GM19452 (cell line): ENCODE results near the gene FAM237A.

Experiments
- ATAC-seq: cut with Tn5 transposase; IDR thresholded peaks from one replicate; pipeline ENCODE4 v1.9.1; 2021; ENCODE audit not compliant: unreplicated experiment

FAM237A gene

DNA sequence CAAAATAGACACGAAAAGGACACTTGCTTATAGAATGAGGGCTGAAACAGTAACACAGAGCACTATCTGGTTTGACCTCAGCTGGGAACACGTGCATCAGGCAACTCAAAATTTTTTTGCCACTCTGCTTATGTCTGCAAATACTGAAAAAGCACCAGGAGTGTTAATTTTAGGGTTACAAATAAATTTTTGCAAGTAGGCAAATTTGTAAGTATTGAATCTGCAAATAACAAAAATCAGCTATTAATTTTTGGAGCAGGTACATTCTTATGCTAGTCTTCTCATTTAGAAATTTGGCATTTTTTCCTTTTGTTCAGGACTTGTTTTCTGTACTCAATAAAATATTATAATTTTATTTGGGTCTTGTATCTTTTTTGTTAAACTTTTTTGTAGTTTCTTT is 46.2 kb downstream of the FAM237A start:
- no peak for ATAC-seq

DNA sequence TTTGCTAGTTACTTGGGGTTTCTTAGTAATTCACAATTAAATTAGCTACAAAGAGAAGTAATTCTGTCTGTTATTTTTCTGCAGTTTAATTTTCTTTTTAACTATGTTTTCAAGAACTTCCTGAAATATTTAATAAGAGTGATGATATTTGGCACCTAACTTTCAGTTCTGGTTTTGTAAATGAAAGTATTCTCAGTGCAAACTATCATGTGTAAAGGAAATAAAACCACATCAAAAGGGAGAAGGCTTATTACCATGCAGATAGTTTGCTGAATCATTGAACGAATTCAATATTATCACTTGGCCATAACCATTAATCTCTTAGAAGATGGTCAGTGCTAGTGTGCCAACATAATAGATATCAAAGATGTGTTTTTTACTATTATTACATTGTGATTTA is 46.7 kb downstream of the FAM237A start:
- ATAC-seq, result no peak

DNA sequence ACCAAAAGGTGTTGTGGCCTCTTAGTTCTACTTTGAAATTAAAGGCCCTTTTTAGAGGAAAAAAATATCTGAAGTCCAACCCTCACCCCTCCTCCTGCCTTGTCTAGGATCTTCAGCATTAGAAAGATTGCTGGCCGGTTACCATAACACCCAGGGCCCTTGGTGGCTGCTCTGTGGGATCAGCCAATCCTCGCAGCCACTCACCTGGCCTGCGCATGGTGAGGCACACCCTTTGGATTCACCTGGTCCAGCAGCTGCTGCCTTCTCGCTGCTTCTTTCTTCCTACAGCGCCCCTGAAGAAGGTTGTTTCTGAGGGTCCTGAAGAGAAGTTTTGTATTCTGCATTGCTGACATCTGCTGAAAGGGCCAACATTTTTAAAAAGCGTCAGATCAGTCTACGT is 50.7 kb downstream of the FAM237A start:
- no peak for ATAC-seq

DNA sequence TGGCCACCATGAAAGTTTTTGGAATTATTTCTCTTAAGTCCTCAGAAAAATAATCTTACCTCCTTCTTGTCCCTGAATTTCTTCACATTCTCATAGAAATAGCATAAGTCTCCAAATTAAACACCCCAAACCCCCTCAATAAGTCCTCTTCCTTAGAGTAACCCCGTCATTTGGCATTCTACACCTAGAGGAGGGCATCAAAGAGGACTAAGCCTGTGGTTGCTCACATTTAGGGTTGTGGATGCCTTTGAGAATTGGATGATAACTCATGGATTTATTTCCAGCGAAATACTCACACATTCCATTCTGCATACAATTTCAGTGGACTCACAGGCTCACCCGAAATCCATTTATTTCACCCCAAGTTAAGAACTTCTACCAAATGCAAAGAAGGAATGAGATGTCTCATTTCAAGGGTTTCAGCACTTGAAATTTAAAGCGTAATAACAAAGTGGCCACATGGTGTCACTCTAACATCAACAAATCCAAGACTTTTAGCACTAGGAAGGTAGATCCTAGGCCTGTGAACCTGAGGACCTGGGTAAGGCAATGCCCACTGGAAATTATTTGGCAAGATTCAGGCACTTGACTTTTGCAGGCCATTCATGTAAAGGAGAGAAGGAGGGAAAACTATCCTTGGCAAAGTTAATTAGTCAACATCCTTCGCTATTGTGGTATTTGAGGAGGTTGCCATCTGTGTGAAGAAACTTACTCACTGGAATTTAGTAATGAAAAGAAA is 51.3 kb downstream of the FAM237A start:
- ATAC-seq, result peak; percentile 71

DNA sequence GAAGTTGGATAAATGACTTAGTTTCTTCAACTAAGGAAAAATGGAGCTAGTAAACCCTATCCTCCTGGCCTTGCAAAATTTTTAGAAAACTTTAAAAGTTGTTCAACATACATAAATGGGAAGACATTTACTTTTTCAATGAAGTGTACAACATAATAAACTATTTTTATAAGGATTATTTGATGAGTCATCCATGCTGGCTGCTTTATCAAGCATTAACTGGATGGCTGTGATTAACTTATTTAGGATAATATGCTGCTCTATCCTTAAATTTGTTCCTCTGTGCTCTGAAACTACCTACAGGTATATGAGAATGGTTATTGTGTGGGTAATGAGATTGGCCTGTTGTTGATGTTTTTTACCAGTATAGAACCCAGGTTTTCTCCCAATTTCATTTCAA is 54.6 kb downstream of the FAM237A start:
- no peak for ATAC-seq

DNA sequence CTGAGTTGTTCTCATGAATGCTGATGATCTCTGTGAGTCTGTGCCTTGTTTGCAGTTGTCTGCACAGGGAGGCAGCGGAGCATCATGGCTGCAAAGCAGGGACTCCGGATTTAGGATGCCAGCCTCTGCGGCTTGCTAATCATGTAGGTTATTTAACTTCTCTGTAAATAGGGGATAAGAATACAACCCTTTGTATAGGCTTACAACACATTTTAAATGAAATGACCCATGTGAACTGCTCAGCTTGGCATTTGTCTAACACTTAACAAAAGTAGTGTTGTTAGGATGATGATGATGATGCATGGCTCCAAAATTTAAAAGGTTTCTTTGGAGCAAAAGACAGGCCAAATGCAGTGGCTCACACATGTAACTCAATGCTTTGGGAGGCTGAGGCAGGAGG is 56.5 kb downstream of the FAM237A start:
- ATAC-seq, result no peak
